H1 (cell line): Measurements from ENCODE around the gene OR5K2. TPM values are rescaled to one million over a fixed set of nuclear protein-coding genes. Genes with fewer than 3 reads are reported as not detected.

Experiments
- ASH2L ChIP-seq: fragments of 200-600, 300-600 bp; sonication (generic); IDR thresholded peaks from one replicate; pipeline ENCODE4 v1.7.1; 2017; ENCODE audit warnings: low read length
- HDAC6 ChIP-seq: IDR thresholded peaks from one replicate; pipeline ENCODE4 v1.7.1; 2012; ENCODE audit warnings: low read depth, mild to moderate bottlenecking, inconsistent platforms, low read length, moderate library complexity
- TEAD4 ChIP-seq: IDR thresholded peaks from 2 replicates; pipeline ENCODE4 v1.6.1; 2012; ENCODE audit warnings: low read depth, low read length, inconsistent platforms, mixed read lengths
- polyA plus RNA-seq, 7 experiments: library from polyadenylated mRNA; depleted of rRNA in 3 of 7; stranded (reverse) in 5 of 7; unstranded in 2 of 7; fragments of >200 nt in 5 of 7; fragments of 200-250 nt in 2 of 7; gene quantifications; 1 replicate in 5 of 7; 2 replicates in 1 of 7; 4 replicates in 1 of 7; pipeline versions ENCODE4 v1.2.1 to v1.2.3, GENCODE V29; 2011 to 2013; ENCODE audit warnings: missing spikeins in 2 of 7, mixed read lengths in 2 of 7
- total RNA-seq: library from RNA; stranded (reverse); fragmentation: NEBNext Ultra II Directional; extraction: Animal tissue kit (Norgen Biotek cat#: 25700); gene quantifications from 2 replicates; pipeline ENCODE4 v1.2.1, GENCODE V29; 2021

OR5K2 gene
- total and polyA plus RNA-seq, 2 of the 8 experiments (the other 6 are each of a cell fraction or from before 2014, with no cell fraction given) = not detected

- TF ChIP-seq ASH2L (no peak), TEAD4 (no peak), HDAC6 (no peak)
Observed at GRCh38 chr3:98500019-98500418, 2.5 kb downstream of the OR5K2 start (continued).
